ENCODE results near the gene ZFP64. TPM values are rescaled to one million over a fixed set of nuclear protein-coding genes. Genes with fewer than 3 reads are reported as not detected.

The ZFP64 gene
- total RNA-seq, 1 donor from 2014 or later, result 7.8 TPM

GRCh38 chr20:52103913-52104545, 87.5 kb downstream of the ZFP64 start:
- no peak for DNase-seq

- no peak for DNase-seq
Observed at GRCh38 chr20:52103335-52103912, 88.2 kb downstream of the ZFP64 start.

GRCh38 chr20:52102559-52102958, 89.0 kb downstream of the ZFP64 start:
- DNase-seq, result no peak

DNA sequence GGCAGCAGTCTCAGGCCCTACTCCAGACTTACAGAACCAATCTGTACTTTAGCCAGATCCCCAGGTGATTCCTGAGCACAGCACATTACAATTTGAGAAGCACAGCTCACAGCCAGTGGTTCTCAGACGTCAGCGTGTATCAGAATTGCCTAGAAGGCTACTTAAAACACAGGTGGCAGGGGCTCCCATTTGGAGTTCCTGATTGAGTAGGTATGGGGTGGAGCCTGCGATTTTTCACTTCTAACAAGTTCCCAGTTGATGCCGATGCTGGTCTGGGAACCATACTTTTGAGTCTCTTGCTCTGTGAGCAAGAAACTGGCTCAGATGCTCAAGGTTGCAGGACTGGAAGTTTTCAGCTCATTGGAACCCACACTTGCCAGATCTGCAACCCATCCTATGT, 89.5 kb downstream of the ZFP64 start:
- DNase-seq, result no peak
